SK-N-SH treated with all-trans-retinoic acid at 6 μM for 48 hours (cell line): Measurements from ENCODE around the gene SMOC2.

Experiments used
- ARNTL ChIP-seq: fragments of 450-650 bp; formaldehyde crosslinking; IDR thresholded peaks from 2 replicates; pipeline ENCODE4 v1.5.0; 2020; ENCODE audit warnings: low read depth, mild to moderate bottlenecking, moderate library complexity, borderline replicate concordance
- BACH2 ChIP-seq: fragments of 250-450 bp; sonication (Bioruptor Pico); IDR thresholded peaks from 2 replicates; pipeline ENCODE4 v1.9.0; 2021; ENCODE audit warnings: mild to moderate bottlenecking, borderline replicate concordance
- ISL1 ChIP-seq: fragments of 250-450 bp; sonication (Bioruptor Pico); IDR thresholded peaks from 2 replicates; pipeline ENCODE4 v2.1.2; 2022; ENCODE audit warnings: mild to moderate bottlenecking, moderate library complexity
- TOX ChIP-seq: fragments of 250-450 bp; sonication (Bioruptor Pico); IDR thresholded peaks from 2 replicates; pipeline ENCODE4 v1.8.0; 2021; ENCODE audit warnings: mild to moderate bottlenecking, moderate library complexity, borderline replicate concordance
- ZC3H10 ChIP-seq: fragments of 250-450 bp; sonication (Bioruptor Pico); IDR thresholded peaks from 2 replicates; pipeline ENCODE4 v1.5.1; 2021; ENCODE audit warnings: mild to moderate bottlenecking, moderate library complexity
- ZFP3 ChIP-seq: fragments of 250-450 bp; sonication (Bioruptor Pico); IDR thresholded peaks from 2 replicates; pipeline ENCODE4 v1.5.0; 2020; ENCODE audit warnings: mild to moderate bottlenecking, moderate library complexity
- ZNF70 ChIP-seq: fragments of 450-650 bp; formaldehyde crosslinking; IDR thresholded peaks from 2 replicates; pipeline ENCODE4 v1.5.0; 2020; ENCODE audit warnings: mild to moderate bottlenecking, moderate library complexity
- TF ChIP-seq, protein P1 (sequence below): fragments of 250-450 bp; sonication (Bioruptor Pico); IDR thresholded peaks from 2 replicates; pipeline ENCODE4 v1.8.0; 2020; ENCODE audit warnings: mild to moderate bottlenecking, moderate library complexity, borderline replicate concordance

GRCh38 chr6:168450917-168451316 lies 9.9 kb downstream of the SMOC2 start:
- TF ChIP-seq, protein P1, sequence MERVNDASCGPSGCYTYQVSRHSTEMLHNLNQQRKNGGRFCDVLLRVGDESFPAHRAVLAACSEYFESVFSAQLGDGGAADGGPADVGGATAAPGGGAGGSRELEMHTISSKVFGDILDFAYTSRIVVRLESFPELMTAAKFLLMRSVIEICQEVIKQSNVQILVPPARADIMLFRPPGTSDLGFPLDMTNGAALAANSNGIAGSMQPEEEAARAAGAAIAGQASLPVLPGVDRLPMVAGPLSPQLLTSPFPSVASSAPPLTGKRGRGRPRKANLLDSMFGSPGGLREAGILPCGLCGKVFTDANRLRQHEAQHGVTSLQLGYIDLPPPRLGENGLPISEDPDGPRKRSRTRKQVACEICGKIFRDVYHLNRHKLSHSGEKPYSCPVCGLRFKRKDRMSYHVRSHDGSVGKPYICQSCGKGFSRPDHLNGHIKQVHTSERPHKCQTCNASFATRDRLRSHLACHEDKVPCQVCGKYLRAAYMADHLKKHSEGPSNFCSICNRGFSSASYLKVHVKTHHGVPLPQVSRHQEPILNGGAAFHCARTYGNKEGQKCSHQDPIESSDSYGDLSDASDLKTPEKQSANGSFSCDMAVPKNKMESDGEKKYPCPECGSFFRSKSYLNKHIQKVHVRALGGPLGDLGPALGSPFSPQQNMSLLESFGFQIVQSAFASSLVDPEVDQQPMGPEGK: no peak
- TF ChIP-seq TOX (CRISPR knock-in tag): no peak
- no peak for TF ChIP-seq ISL1 (CRISPR knock-in tag)
- TF ChIP-seq BACH2 (CRISPR knock-in tag): no peak
- no peak for TF ChIP-seq ZNF70
- no peak for TF ChIP-seq ARNTL (CRISPR knock-in tag)
- no peak for TF ChIP-seq ZC3H10 (CRISPR knock-in tag)
- TF ChIP-seq ZFP3 (CRISPR knock-in tag): no peak
